Inflammatory macrophage treated with lipopolysaccharide for 4 hours (primary cell): ENCODE data around the gene GLS2.
A peak's percentile ranks its signal among the peaks of the same experiment; 100 is the strongest.
"Not testable (repeated sequence)": the region's sequence is repeated elsewhere in the genome, so short reads cannot be mapped to it uniquely, and the experiment has no call there.

ENCODE experiments used
- DNase-seq: peaks from one replicate; pipeline ENCODE4 v3.0.0-alpha.2; 2020

The GLS2 gene

GRCh38 chr12:56490360-56490759, 2.4 kb upstream of the GLS2 start:
- no peak for DNase-seq

DNA sequence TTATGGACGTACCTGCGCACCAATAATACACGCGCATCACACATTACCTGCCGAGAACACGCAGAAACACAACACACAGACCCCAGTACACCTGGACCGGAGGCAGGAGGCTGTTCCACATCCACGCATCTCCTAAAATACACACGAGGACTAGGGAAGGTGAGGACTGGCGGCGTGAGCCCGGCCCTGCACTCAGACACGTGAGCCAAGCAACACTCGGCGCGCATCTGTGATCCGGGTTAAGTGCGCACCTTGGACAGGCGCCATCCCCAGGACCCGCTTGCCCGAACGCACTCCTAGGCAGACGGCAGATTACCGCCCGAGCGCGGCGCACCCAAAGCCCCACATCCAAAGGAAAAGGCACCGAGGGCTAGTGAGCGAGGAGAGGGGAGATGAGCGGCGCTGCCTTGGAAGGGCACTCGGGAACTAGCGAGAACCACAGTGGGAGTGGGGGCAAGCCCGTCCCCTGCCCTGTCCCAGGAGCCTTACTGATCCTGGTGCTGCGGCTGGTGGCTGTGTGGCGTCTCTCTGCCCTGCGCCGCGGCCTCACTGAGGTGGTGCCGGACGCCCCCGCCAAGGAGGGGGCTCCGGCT, 417 bp downstream of the GLS2 start:
- no peak for DNase-seq

- no peak for DNase-seq
Observed at GRCh38 chr12:56486694-56487093, 1.3 kb downstream of the GLS2 start.

- DNase-seq: no peak
Observed at GRCh38 chr12:56484566-56484965, 3.4 kb downstream of the GLS2 start.

DNA sequence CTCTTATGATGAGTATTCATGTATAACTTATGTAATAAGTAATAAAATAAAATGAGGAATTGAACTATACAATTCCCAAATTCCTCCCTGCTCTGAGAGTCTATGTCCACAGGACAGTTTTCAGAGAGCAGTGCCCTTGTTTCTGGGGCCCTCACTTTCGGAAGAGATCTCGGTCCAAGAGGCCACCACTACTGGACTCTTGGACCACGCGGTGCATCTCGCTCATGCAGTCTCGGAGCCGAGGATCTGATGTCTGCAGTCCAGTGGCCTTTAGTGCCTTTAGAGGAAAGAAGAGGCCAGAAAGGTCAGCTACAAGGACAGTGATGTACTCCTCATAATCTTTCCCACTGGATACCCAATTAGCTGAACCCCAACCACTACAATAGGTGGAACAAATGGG, 8.3 kb downstream of the GLS2 start:
- DNase-seq: no peak

- DNase-seq: no peak
Observed at GRCh38 chr12:56477521-56478225, 10.3 kb downstream of the GLS2 start.

GRCh38 chr12:56476972-56477432, 11.0 kb downstream of the GLS2 start:
- no peak for DNase-seq

GRCh38 chr12:56476143-56476542, 11.8 kb downstream of the GLS2 start:
- no peak for DNase-seq

- no peak for DNase-seq
Observed at GRCh38 chr12:56474389-56474788, 13.6 kb downstream of the GLS2 start.

DNA sequence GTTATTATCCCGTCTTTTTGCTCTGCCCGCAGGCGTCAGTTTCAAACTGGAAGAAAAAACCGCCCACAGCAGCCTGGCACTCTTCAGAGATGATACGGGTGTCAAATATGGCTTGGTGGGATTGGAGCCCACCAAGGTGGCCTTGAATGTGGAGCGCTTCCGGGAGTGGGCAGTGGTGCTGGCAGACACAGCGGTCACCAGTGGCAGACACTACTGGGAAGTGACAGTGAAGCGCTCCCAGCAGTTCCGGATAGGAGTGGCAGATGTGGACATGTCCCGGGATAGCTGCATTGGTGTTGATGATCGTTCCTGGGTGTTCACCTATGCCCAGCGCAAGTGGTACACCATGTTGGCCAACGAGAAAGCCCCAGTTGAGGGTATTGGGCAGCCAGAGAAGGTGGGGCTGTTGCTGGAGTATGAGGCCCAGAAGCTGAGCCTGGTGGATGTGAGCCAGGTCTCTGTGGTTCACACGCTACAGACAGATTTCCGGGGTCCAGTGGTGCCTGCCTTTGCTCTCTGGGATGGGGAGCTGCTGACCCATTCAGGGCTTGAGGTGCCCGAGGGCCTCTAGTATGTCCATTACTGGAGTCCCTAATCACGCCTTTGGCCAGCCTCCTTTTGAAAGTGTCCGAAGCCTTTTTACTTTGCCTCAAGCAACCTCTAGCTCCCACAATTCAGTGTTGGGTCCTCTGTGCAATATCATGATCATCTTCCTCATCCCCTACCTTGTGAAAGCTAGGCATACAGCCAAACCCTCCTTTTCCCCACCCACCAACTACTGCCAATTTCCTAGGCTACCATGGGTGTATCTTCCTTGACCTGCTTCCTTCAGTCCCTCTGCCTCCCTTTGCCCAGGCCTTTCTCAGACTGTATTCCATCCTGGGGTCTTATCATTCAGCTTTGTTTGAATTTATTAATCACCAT, 18.7 kb downstream of the GLS2 start:
- DNase-seq: peak; percentile 27

GRCh38 chr12:56468216-56469006, 19.6 kb downstream of the GLS2 start, which contains the start of gene SPRYD4:
Gene SPRYD4 (plus strand): TSS chr12:56468578. CDS start chr12:56468592, 14 bp downstream.
- peak; percentile 97 for DNase-seq

DNA sequence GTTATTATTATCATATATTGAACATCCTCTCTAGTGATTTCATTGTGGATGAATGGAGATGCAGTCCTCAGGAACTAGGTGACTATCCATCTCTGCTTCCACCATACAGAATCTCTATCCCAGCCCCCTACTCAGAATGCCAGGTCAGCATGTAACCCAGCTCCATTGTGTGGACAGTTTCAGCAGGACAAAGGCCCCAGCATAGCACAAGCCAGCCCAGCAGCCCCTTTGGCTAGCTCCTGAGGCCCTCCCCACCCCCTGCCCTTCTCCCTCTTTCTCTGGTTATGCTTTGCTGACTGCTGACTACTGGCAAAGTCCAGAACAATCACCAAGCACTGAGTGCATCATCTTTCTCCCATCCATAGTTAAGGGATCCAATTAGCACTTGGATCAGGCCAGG, 25.4 kb downstream of the GLS2 start:
- DNase-seq: no peak

GRCh38 chr12:56461235-56462159, 26.5 kb downstream of the GLS2 start:
- no peak for DNase-seq

GRCh38 chr12:56457817-56458216, 30.1 kb downstream of the GLS2 start:
- DNase-seq: no peak

DNA sequence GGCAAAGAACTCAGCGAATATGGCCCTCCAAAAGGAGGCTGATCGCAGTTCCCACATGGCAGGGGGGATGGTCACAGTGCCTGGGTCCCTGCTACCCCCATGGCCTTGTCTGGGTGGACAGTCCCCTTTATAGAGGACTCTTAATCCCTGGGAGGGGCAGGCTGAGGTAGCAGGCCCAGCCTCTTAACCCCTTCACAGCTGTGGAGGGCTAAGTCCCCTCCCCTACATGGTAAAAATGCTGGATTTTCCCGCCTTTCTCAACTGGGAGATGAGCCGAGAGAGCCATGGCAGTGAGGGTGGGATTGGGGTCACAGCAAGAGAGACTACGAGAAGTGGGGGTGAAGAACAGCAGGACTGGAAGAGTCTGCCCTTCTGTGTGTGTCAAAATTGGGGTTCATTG, 33.4 kb downstream of the GLS2 start, which contains the start of gene MIP:
Gene MIP, minus strand, starts transcription at position 101 of the 400 bp plus-strand sequence. Its CDS starts 44 bp downstream, at position 57.
- DNase-seq: no peak

DNA sequence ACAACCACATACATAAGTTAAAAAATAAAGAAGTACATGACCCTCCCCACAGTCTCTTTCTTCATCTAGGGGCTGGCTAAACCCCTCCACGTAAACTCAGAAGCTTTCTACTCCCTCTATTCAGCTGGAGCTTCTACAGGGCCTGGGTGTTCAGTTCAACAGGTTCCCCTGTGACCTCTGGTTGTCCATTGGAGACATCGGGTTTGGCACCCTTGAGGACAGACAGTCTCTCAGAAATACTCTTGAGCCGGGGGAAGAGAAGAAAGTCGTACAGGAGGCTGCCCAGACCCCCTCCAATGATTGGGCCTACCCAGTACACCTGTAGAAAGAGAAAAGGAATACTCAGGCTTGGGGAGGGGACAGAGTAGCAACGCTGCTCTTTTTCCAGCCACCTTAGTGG, 36.8 kb downstream of the GLS2 start:
- no peak for DNase-seq

GRCh38 chr12:56450241-56450640, 37.7 kb downstream of the GLS2 start:
- DNase-seq: no peak

GRCh38 chr12:56449622-56449984, 38.4 kb downstream of the GLS2 start:
- no peak for DNase-seq

DNA sequence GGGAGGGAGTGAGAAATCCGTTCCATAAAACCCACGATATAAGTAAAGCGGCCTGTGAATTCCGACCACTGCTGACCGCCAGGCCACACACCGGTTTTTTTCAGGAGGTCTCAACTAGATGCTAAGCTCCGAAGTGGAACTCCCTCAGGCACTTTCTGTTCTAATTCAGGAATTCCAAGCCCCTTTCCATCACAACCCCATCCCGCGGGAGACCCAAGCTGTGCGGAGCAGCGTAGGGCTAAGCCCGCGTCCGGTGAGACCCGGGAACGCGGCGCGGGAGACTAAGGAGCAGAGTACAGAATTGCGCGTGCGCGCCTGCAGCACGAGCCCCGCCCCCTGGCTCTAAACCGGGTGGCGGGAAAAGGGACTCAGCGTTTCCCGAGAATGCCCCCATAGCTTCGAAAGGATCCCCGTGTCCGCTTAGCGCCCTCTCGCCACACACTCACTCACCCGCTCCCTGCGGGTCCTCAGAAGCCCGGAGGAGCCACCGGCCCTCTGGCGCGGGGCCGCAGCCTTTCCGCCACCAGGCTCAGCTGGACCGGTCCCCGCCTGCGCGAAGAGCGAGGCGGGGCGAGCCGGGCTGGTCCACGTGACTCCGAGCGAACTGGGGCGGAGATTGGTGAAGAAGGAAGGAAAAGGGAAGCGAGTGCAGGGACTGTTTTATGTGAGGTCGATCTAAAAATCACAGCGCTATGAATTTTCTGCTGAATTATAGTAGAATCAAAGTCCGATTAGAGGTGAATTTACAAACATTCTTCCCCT, 38.9 kb downstream of the GLS2 start, which contains the start of gene TIMELESS:
Gene TIMELESS, minus strand, starts transcription at position 567 of the 762 bp plus-strand sequence. CDS start 15,256 bp downstream, outside the sequence.
- DNase-seq: peak; percentile 95

GRCh38 chr12:56443208-56443607, 44.8 kb downstream of the GLS2 start:
- not testable (repeated sequence) for DNase-seq
